HepG2 (cell line): ENCODE results near the gene NUP214. TPM values are rescaled to one million over a fixed set of nuclear protein-coding genes. Genes with fewer than 3 reads are reported as not detected.

Source experiments
- GPN1 ChIP-seq: sonication (generic); formaldehyde crosslinking; IDR thresholded peaks from 2 replicates; pipeline ENCODE4 v1.5.1; 2020; ENCODE audit warnings: missing genetic modification reagents, borderline replicate concordance
- ISL2 ChIP-seq: sonication (generic); formaldehyde crosslinking; IDR thresholded peaks from 2 replicates; pipeline ENCODE4 v1.5.0; 2020; ENCODE audit warnings: missing genetic modification reagents
- KDM5B ChIP-seq: sonication (generic); formaldehyde crosslinking; IDR thresholded peaks from 2 replicates; pipeline ENCODE4 v1.4.0; 2020; ENCODE audit warnings: missing genetic modification reagents, mild to moderate bottlenecking, borderline replicate concordance
- MIER3 ChIP-seq: IDR thresholded peaks from 2 replicates; pipeline ENCODE4 v1.6.1; 2016; ENCODE audit warnings: missing compliant biosample characterization, borderline replicate concordance
- MYNN ChIP-seq: sonication (generic); formaldehyde crosslinking; IDR thresholded peaks from 2 replicates; pipeline ENCODE4 v1.4.0; 2020; ENCODE audit warnings: mild to moderate bottlenecking, low read depth, missing genetic modification reagents
- NFKB2 ChIP-seq: sonication (generic); formaldehyde crosslinking; IDR thresholded peaks from 2 replicates; pipeline ENCODE4 v1.4.0; 2020; ENCODE audit warnings: missing genetic modification reagents, borderline replicate concordance
- PHF5A ChIP-seq: IDR thresholded peaks from one replicate; pipeline ENCODE4 v1.6.1; 2018; ENCODE audit warnings: low read depth, missing genetic modification reagents; ENCODE audit not compliant: unreplicated experiment
- POGZ ChIP-seq: sonication (generic); formaldehyde crosslinking; IDR thresholded peaks from 2 replicates; pipeline ENCODE4 v1.4.0; 2020; ENCODE audit warnings: mild to moderate bottlenecking, missing genetic modification reagents
- RFX3 ChIP-seq: IDR thresholded peaks from 2 replicates; pipeline ENCODE4 v1.6.1; 2016; ENCODE audit warnings: missing biosample characterization, missing genetic modification reagents
- SAP130 ChIP-seq: IDR thresholded peaks from 2 replicates; pipeline ENCODE4 v1.6.1; 2016; ENCODE audit warnings: low read depth
- TCF12 ChIP-seq, 2 experiments: fragments of 450-650 bp in 1 of 2; sonication (generic) in 1 of 2; formaldehyde crosslinking in 1 of 2; IDR thresholded peaks; 2 replicates each; pipeline versions ENCODE4 v1.6.1 to v1.8.0; 2017 to 2022; ENCODE audit warnings: antibody characterized with exemption in 1 of 2, mild to moderate bottlenecking in 1 of 2, missing genetic modification reagents in 1 of 2, moderate library complexity in 1 of 2
- TGIF2 ChIP-seq: IDR thresholded peaks from 2 replicates; pipeline ENCODE4 v1.6.1; 2016; ENCODE audit warnings: control low read depth, missing compliant biosample characterization
- YY1 ChIP-seq: IDR thresholded peaks from 2 replicates; pipeline ENCODE4 v1.6.1; 2011; ENCODE audit warnings: low read length, low read depth, moderate library complexity, mild to moderate bottlenecking; ENCODE audit not compliant: insufficient read depth, insufficient replicate concordance
- ZEB1 ChIP-seq: IDR thresholded peaks from 2 replicates; pipeline ENCODE4 v1.6.1; 2012; ENCODE audit warnings: mild to moderate bottlenecking, low read depth, inconsistent platforms; ENCODE audit not compliant: insufficient replicate concordance
- ZNF251 ChIP-seq: sonication (generic); formaldehyde crosslinking; IDR thresholded peaks from 2 replicates; pipeline ENCODE4 v1.9.0; 2021; ENCODE audit warnings: mild to moderate bottlenecking, missing genetic modification reagents
- ZNF33B ChIP-seq: sonication (generic); formaldehyde crosslinking; IDR thresholded peaks from 2 replicates; pipeline ENCODE4 v1.5.1; 2020; ENCODE audit warnings: mild to moderate bottlenecking, missing genetic modification reagents
- polyA plus RNA-seq, 8 experiments: library from polyadenylated mRNA; depleted of rRNA in 3 of 8; stranded (reverse) in 7 of 8; unstranded in 1 of 8; fragments of >200 nt; fragmentation: Illumina TruSeq in 4 of 8; extraction: Trizol in 4 of 8; gene quantifications; 2 replicates each; pipeline versions ENCODE4 v1.2.1 to v1.2.3, GENCODE V29; 2011 to 2016; ENCODE audit warnings: low read depth in 4 of 8, missing spikeins in 1 of 8, mixed read lengths in 1 of 8; ENCODE audit not compliant: insufficient read depth in 1 of 8
- total RNA-seq, 5 experiments: library from RNA; depleted of rRNA; stranded (reverse); fragments of >200 nt; fragmentation: Illumina TruSeq; extraction: Trizol; gene quantifications; 2 replicates each; pipeline ENCODE4 v1.2.3, GENCODE V29; 2016; ENCODE audit warnings: low read depth in 1 of 5
- TF ChIP-seq, protein P1 (sequence below): sonication (generic); formaldehyde crosslinking; IDR thresholded peaks from 2 replicates; pipeline ENCODE4 v1.5.1; 2020; ENCODE audit warnings: missing genetic modification reagents, mild to moderate bottlenecking, borderline replicate concordance
- TF ChIP-seq, protein P2 (sequence below): IDR thresholded peaks from 2 replicates; pipeline ENCODE4 v1.4.0; 2020; ENCODE audit warnings: mild to moderate bottlenecking, missing genetic modification reagents
- TF ChIP-seq, protein P3 (sequence below): sonication (generic); formaldehyde crosslinking; IDR thresholded peaks from 2 replicates; pipeline ENCODE4 v1.8.0; 2022; ENCODE audit warnings: mild to moderate bottlenecking, missing genetic modification reagents
- TF ChIP-seq, protein P4 (sequence below): sonication (generic); formaldehyde crosslinking; IDR thresholded peaks from 2 replicates; pipeline ENCODE4 v1.5.0; 2020; ENCODE audit warnings: missing genetic modification reagents
- TF ChIP-seq, protein P5 (sequence below): sonication (generic); formaldehyde crosslinking; IDR thresholded peaks from 2 replicates; pipeline ENCODE4 v1.8.1; 2023; ENCODE audit warnings: mild to moderate bottlenecking, missing genetic modification reagents, borderline replicate concordance

Gene NUP214
- total and polyA plus RNA-seq, 2 of the 13 experiments (the other 11 are each of a cell fraction or from before 2014, with no cell fraction given) = 8.4 to 16.0 TPM

DNA sequence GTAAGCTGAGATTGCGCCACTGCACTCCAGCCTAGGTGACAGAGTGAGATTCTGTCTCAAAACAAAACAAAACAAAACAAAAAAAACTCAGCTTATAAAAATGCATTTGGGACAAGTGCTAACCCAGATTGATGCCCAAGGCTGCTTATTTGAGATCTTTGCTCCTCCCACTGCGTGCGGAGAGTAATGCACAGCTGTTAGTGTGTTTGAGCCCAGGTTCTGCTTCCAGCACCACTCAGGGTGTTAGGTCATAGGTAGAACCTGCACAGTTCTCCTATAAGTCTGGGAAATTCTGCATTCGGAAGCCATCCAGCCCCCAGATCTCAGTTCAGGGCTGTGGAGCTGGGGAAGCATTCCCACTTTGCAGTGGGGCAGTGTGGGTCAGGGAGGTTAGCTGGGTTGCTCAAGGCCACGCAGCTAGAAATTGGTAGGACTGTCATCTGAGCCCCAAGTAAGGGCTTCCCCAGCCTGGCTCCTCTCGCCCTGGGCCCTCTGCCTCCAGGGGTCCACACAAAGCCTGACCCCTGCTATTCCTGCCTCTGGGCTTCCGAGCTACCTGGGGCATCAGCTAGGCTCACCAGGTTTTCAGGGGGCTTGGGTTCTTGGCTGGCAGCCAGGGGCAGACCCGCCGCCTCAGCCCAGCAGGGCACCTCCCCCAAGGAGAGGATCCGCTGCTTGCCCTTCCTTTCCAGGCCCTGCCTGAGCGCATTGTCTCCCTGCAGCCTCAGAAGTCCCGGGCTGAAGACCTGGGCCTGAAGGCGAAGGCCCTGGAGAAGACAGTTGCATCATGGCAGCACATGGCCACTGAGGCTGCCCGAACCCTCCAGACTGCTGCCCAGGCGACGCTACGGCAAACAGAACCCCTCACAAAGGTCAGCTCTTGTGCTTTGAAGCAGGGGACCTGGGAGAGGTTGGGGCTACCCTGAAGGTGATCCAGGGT, 46.7 kb upstream of the NUP214 start (continued):
- TF ChIP-seq TCF12 (IDR thresholded peaks at IDR 0.05) (no peak), TCF12 (CRISPR knock-in tag; IDR thresholded peaks at IDR 0.05) (no peak), ZNF251 (CRISPR knock-in tag) (no peak), MYNN (no peak), KDM5B (peak; percentile 19; the same call in 1 of the 2 replicates), POGZ (CRISPR knock-in tag) (no peak), SAP130 (CRISPR knock-in tag) (no peak), PHF5A (CRISPR knock-in tag) (no peak), ZEB1 (no peak), YY1 (no peak), ISL2 (CRISPR knock-in tag) (no peak), TGIF2 (no peak), RFX3 (no peak), MIER3 (CRISPR knock-in tag) (no peak), ZNF33B (CRISPR knock-in tag) (no peak), NFKB2 (CRISPR knock-in tag) (peak; percentile 24; the same call in 1 of the 2 replicates), GPN1 (CRISPR knock-in tag) (no peak)
- TF ChIP-seq, protein P1, sequence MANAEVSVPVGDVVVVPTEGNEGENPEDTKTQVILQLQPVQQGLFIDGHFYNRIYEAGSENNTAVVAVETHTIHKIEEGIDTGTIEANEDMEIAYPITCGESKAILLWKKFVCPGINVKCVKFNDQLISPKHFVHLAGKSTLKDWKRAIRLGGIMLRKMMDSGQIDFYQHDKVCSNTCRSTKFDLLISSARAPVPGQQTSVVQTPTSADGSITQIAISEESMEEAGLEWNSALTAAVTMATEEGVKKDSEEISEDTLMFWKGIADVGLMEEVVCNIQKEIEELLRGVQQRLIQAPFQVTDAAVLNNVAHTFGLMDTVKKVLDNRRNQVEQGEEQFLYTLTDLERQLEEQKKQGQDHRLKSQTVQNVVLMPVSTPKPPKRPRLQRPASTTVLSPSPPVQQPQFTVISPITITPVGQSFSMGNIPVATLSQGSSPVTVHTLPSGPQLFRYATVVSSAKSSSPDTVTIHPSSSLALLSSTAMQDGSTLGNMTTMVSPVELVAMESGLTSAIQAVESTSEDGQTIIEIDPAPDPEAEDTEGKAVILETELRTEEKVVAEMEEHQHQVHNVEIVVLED = no peak
- TF ChIP-seq, protein P2, sequence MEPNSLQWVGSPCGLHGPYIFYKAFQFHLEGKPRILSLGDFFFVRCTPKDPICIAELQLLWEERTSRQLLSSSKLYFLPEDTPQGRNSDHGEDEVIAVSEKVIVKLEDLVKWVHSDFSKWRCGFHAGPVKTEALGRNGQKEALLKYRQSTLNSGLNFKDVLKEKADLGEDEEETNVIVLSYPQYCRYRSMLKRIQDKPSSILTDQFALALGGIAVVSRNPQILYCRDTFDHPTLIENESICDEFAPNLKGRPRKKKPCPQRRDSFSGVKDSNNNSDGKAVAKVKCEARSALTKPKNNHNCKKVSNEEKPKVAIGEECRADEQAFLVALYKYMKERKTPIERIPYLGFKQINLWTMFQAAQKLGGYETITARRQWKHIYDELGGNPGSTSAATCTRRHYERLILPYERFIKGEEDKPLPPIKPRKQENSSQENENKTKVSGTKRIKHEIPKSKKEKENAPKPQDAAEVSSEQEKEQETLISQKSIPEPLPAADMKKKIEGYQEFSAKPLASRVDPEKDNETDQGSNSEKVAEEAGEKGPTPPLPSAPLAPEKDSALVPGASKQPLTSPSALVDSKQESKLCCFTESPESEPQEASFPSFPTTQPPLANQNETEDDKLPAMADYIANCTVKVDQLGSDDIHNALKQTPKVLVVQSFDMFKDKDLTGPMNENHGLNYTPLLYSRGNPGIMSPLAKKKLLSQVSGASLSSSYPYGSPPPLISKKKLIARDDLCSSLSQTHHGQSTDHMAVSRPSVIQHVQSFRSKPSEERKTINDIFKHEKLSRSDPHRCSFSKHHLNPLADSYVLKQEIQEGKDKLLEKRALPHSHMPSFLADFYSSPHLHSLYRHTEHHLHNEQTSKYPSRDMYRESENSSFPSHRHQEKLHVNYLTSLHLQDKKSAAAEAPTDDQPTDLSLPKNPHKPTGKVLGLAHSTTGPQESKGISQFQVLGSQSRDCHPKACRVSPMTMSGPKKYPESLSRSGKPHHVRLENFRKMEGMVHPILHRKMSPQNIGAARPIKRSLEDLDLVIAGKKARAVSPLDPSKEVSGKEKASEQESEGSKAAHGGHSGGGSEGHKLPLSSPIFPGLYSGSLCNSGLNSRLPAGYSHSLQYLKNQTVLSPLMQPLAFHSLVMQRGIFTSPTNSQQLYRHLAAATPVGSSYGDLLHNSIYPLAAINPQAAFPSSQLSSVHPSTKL = no peak
- TF ChIP-seq, protein P3, sequence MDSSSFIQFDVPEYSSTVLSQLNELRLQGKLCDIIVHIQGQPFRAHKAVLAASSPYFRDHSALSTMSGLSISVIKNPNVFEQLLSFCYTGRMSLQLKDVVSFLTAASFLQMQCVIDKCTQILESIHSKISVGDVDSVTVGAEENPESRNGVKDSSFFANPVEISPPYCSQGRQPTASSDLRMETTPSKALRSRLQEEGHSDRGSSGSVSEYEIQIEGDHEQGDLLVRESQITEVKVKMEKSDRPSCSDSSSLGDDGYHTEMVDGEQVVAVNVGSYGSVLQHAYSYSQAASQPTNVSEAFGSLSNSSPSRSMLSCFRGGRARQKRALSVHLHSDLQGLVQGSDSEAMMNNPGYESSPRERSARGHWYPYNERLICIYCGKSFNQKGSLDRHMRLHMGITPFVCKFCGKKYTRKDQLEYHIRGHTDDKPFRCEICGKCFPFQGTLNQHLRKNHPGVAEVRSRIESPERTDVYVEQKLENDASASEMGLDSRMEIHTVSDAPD (CRISPR knock-in tag) = no peak
- TF ChIP-seq, protein P4, sequence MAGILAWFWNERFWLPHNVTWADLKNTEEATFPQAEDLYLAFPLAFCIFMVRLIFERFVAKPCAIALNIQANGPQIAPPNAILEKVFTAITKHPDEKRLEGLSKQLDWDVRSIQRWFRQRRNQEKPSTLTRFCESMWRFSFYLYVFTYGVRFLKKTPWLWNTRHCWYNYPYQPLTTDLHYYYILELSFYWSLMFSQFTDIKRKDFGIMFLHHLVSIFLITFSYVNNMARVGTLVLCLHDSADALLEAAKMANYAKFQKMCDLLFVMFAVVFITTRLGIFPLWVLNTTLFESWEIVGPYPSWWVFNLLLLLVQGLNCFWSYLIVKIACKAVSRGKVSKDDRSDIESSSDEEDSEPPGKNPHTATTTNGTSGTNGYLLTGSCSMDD = no peak
- TF ChIP-seq, protein P5, sequence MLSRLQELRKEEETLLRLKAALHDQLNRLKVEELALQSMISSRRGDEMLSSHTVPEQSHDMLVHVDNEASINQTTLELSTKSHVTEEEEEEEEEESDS (CRISPR knock-in tag) = no peak
